Activated CD4-positive, alpha-beta T cell treated with anti-CD3 and anti-CD28 coated beads for 36 hours (primary cell): ENCODE measurements around the gene ARGLU1. TPM values are rescaled to one million over a fixed set of nuclear protein-coding genes. Genes with fewer than 3 reads are reported as not detected.

Source experiments
- ATAC-seq: fragments of 200-7000 bp; cut with Tn5 transposase; one replicate; pipeline ENCODE4 v1.10.0; 2021; ENCODE audit warnings: mild to moderate bottlenecking, moderate library complexity
- CTCF ChIA-PET: fragments of 350-600 bp; sonication (Branson Sonifier 250); formaldehyde crosslinking; loops from one replicate; lab custom pipeline; 2021; ENCODE audit warnings: antibody characterized with exemption; lab: Charles Lee
- POLR2A ChIA-PET: fragments of 350-600 bp; sonication (Branson Sonifier 250); formaldehyde crosslinking; loops from one replicate; lab custom pipeline; 2021; ENCODE audit warnings: antibody characterized with exemption, inconsistent platforms; lab: Charles Lee
- DNase-seq: peaks from one replicate; pipeline ENCODE4 v3.0.0-alpha.2; 2020
- H3K27ac Mint-ChIP-seq: one replicate; pipeline ENCODE4 v1.8.0; 2021; ENCODE audit warnings: mixed read lengths
- H3K27me3 Mint-ChIP-seq: one replicate; pipeline ENCODE4 v1.8.0; 2021; ENCODE audit warnings: mixed read lengths
- H3K36me3 Mint-ChIP-seq: one replicate; pipeline ENCODE4 v1.8.0; 2021; ENCODE audit warnings: low read depth, mixed read lengths
- H3K4me1 Mint-ChIP-seq: one replicate; pipeline ENCODE4 v1.8.0; 2021; ENCODE audit warnings: mixed read lengths
- H3K4me3 Mint-ChIP-seq: one replicate; pipeline ENCODE4 v1.8.0; 2021; ENCODE audit warnings: mild to moderate bottlenecking, moderate library complexity, mixed read lengths
- H3K9me3 Mint-ChIP-seq: one replicate; pipeline ENCODE4 v1.8.0; 2021; ENCODE audit warnings: low read depth, mixed read lengths
- intact Hi-C, 2 experiments: fragments of 100-400 bp; cut with DNase I in 1 of 2; cut with micrococcal nuclease in 1 of 2; formaldehyde crosslinking; loops; one replicate each; pipeline versions ENCODE4 v1.14.2 to v1.15.1; 2022 to 2024; cut with DNase I, micrococcal nuclease
- total RNA-seq, 2 experiments: library from RNA; stranded (reverse); gene quantifications; one replicate each; pipeline ENCODE4 v1.2.3, GENCODE V29; 2021

ARGLU1 gene
- total RNA-seq, 2 experiments from 2014 or later = 68.8 to 94.2 TPM

DNA sequence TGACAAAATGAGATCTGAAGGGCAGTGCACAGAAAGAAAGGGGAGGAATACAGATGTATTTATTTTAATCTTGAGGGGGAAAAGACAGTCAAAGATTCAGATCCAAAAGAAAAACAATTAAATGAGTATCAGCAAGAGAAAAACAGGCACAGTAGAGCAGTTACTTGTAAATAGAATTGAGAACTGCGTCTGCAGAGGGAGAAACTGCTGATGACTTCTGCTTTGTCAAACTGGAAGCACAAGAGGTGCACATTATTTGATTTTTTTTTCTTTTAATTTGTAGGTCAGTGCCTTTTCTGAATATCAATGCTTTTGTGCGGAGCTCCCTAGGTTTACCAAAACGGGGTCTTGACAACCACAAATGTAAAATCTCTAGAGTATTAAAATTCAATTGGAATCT, 69.8 kb downstream of the ARGLU1 start:
- Mint-ChIP-seq H3K36me3 (no peaks in the 10 kb centered on the region), H3K27me3 (peaks cover 51% of the 10 kb centered on the region), H3K4me1 (peaks cover 14% of the 10 kb centered on the region), H3K4me3 (no peak overlapping the region), H3K9me3 (no peaks in the 10 kb centered on the region), H3K27ac (no peak overlapping the region)
- ChIA-PET CTCF (no interaction called here), POLR2A (no interaction called here)
- no peak for ATAC-seq
- DNase-seq = no peak
- intact Hi-C loops = no loop called here

DNA sequence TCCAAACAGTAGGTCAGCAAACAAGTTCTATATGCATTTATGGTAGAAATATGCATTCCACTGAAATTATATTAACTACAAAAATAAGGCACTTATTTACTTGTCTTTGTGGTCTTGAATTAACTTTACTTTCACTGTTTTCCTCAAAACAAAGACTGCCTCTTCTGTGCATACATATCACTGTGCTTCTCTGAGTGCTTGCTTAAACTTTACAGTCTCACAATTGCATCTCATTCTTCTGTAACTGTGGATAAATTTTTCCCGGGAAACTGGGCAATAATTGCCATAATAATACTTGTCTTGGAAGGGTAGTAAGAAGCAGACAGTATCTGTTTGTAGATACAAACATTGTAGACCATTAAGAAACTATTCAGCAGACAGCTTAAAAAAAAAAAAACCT, 70.9 kb downstream of the ARGLU1 start:
- no peak for ATAC-seq
- peaks cover 54% of the 10 kb centered on the region for H3K27me3 Mint-ChIP-seq
- H3K36me3 Mint-ChIP-seq = no peaks in the 10 kb centered on the region
- no peak for DNase-seq
- no peaks in the 10 kb centered on the region for H3K9me3 Mint-ChIP-seq
- no peak overlapping the region for H3K4me3 Mint-ChIP-seq
- intact Hi-C loops = no loop called here
- POLR2A ChIA-PET = no interaction called here
- H3K27ac Mint-ChIP-seq = no peak overlapping the region
- H3K4me1 Mint-ChIP-seq = peaks cover 18% of the 10 kb centered on the region
- CTCF ChIA-PET = no interaction called here

DNA sequence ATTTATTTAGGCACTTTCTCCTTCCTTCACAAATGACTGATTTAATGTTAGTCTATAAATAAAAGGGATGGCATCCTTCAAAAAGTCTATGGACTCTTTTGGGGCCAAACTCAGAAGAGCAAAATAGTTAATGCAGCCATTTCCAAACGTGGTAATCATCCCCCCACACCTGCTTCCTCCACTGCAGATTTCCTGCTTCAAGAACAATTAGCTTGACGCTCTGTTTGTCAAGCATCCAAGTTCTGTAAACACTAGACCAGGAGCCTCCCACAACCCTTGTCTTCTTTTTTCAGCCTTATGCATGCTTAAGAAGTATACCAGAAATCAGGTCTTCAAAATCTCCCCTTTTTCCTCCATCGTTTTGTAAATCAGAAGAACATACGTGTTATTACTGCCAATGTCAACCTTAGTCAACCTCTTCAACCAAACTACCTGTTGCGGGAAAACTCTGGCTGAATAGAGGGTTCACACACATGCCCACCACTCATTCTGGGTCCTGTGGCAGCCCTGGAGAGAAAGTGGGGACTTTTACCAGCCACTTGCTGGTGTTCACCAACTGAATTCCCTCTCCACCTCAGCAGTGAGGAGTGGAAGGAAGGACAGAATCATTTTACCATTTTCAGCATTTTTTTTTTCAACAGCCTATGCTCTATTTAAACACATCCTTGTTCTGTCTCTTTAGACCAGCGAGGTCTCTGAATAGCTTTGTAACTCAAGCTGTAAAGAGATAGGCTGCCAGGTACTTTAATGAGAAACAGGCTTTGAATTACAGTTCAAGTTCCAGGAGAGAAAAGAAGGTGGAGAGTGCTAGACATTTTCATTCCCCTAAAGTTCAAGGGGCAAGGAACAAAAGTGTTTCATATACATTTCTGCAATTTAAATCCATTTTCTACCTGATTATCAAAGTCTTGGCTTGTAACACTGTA, 71.6 kb downstream of the ARGLU1 start:
- intact Hi-C loops = no loop called here
- ChIA-PET CTCF (no interaction called here), POLR2A (no interaction called here)
- no peak for DNase-seq
- no peak overlapping the region for H3K27ac Mint-ChIP-seq
- peaks cover 61% of the 10 kb centered on the region for H3K27me3 Mint-ChIP-seq
- H3K9me3 Mint-ChIP-seq = no peaks in the 10 kb centered on the region
- peaks cover 21% of the 10 kb centered on the region for H3K4me1 Mint-ChIP-seq
- H3K36me3 Mint-ChIP-seq = no peaks in the 10 kb centered on the region
- no peak overlapping the region for H3K4me3 Mint-ChIP-seq
- ATAC-seq = no peak

DNA sequence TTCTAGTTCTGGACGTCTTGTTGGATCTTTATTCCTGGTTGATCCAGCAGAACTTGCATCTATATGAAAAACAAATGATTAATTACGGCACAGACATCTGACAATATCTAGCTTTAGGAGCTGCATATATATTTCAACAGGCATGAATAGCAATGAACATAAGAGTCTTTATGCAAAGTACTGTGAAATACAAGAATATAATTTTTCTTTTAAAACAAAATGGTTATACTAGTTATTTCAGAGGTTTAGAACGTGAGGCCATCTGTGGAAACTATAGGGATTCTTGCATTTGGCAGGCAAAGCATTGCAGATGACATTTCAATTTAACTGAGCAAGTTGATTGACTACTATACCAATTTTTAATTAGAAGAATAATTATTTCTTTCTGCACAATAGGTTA, 73.0 kb downstream of the ARGLU1 start:
- CTCF ChIA-PET = interaction anchor here (0.9 kb wide), 1 partner anchor 41 kb away, joined by 3 read pairs; no protein-coding TSS in a partner anchor
- POLR2A ChIA-PET = no interaction called here

DNA sequence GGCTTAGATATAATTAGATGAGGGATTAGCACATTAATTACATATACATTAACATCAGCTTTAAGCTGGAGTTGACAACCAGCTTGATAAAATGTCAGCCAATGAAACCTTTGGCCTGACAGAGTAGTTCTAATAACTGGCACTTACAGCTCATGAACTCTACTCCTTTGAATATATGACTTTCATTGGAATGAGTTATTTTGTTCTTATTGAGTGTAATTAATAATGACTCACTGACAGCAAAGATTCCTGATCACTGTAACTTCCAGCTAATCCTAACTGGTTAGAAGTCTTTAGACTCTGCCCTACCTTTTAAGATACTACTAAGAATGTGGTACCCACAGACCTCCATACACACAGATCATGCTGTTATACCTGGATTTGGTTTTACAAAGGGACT, 73.4 kb downstream of the ARGLU1 start:
- POLR2A ChIA-PET = no interaction called here
- no peaks in the 10 kb centered on the region for H3K36me3 Mint-ChIP-seq
- H3K27me3 Mint-ChIP-seq = peaks cover 65% of the 10 kb centered on the region

More for the DNA sequence above, 73.0 kb downstream of the ARGLU1 start:
- no peaks in the 10 kb centered on the region for H3K9me3 Mint-ChIP-seq
- H3K27ac Mint-ChIP-seq = no peak overlapping the region
- peaks cover 28% of the 10 kb centered on the region for H3K4me1 Mint-ChIP-seq
- DNase-seq (no peak), ATAC-seq (no peak)
- H3K36me3 Mint-ChIP-seq = no peaks in the 10 kb centered on the region
- H3K4me3 Mint-ChIP-seq = no peak overlapping the region
- intact Hi-C loops = no loop called here
- H3K27me3 Mint-ChIP-seq = peaks cover 65% of the 10 kb centered on the region

DNA sequence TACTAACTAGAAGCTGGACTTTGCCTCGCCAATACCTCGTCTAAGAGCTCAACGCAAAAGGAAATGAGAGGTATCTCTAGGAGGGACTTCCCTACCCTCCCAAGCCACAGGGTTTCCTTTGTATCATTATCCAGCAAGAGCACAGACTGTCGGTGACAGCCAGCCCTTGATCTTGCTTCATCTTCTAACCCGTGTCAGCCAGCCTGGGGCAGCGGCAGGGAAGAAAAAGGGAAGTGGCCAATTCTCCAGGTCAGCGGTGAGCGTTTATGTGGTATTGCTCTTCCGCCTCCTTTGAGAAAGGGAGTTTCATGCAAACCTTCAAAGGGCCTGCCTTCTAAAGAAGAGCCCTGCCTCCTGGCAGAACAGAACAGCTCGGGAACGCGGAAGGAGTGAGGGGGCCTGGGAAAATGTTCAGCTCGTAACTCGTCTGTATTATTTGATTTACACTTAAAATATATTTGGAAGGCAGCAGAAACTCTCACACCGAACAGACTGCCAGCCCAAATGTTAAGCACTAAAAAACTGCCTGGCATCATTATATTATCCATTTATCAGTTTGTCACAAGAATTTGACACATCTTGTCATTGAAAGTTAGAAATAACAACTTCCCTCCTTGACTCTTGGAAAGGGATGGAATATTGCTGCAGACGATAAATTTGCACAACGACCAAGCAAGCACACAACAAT, 74.3 kb downstream of the ARGLU1 start:
- H3K36me3 Mint-ChIP-seq = no peaks in the 10 kb centered on the region
- POLR2A ChIA-PET = no interaction called here
- ATAC-seq (no peak), DNase-seq (no peak)
- H3K27ac Mint-ChIP-seq = no peak overlapping the region
- peaks cover 64% of the 10 kb centered on the region for H3K27me3 Mint-ChIP-seq
- H3K4me3 Mint-ChIP-seq = no peak overlapping the region
- peaks cover 26% of the 10 kb centered on the region for H3K4me1 Mint-ChIP-seq
- CTCF ChIA-PET = interaction anchor here (0.7 kb wide), 1 partner anchor 12 kb away, joined by 4 read pairs; no protein-coding TSS in a partner anchor
- H3K9me3 Mint-ChIP-seq = no peaks in the 10 kb centered on the region
- intact Hi-C loops = no loop called here

More for the DNA sequence above, 73.4 kb downstream of the ARGLU1 start:
- no peak overlapping the region for H3K27ac Mint-ChIP-seq
- H3K9me3 Mint-ChIP-seq = no peaks in the 10 kb centered on the region
- H3K4me1 Mint-ChIP-seq = peaks cover 26% of the 10 kb centered on the region
- CTCF ChIA-PET = interaction anchor here (0.9 kb wide), 1 partner anchor 42 kb away, joined by 3 read pairs; no protein-coding TSS in a partner anchor
- DNase-seq (no peak), ATAC-seq (no peak)
- intact Hi-C loops = no loop called here
- no peak overlapping the region for H3K4me3 Mint-ChIP-seq

DNA sequence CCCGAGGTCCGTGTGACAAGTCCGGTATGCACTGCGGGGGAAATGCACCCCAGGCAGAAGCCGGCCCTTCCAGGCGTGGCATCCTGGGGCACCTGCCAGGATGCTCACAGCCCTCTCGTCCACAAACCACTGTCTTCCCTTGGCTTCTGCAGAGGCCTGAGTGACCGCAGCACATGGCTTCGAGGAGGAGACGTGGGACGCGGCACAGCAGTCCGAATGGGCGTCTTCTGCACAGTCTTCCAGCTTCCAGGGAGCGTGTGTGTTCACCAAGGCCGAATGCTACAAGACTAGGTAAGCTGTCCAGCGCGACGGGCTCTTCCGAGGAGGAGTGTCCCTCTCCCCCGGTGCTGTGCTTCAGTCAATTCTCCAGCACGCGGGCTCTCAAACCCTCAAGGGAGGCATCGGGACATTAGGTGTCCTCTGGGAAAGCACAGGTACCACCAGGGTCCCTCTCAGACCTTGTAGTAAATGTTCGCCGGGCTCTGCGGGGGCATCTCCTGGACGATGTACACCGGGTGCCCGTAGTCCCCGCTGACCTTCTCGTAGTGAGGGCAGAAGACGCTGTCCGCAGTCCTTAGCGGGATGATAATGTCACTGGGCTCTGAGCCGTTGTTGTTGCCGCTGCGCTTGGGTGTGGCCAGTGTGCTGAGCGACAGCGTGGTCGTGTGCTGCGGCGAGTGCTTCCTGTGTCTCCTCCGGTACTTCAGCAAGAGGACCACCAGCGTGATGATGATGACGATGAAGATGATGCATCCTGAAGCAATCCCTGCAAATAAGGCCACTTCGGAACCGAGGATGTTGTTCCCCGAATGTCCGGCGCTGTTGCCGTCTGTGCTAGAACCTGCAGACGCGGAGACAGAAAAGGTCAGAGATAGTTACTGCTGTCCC, 75.1 kb downstream of the ARGLU1 start:
- Mint-ChIP-seq H3K9me3 (no peaks in the 10 kb centered on the region), H3K36me3 (no peaks in the 10 kb centered on the region), H3K27ac (no peak overlapping the region), H3K27me3 (peaks cover 58% of the 10 kb centered on the region), H3K4me1 (peaks cover 26% of the 10 kb centered on the region), H3K4me3 (no peak overlapping the region)
- no peak for ATAC-seq
- intact Hi-C loops = no loop called here
- ChIA-PET CTCF (interaction anchor here (0.7 kb wide), 1 partner anchor 13 kb away, joined by 4 read pairs; no protein-coding TSS in a partner anchor), POLR2A (no interaction called here)
- no peak for DNase-seq

DNA sequence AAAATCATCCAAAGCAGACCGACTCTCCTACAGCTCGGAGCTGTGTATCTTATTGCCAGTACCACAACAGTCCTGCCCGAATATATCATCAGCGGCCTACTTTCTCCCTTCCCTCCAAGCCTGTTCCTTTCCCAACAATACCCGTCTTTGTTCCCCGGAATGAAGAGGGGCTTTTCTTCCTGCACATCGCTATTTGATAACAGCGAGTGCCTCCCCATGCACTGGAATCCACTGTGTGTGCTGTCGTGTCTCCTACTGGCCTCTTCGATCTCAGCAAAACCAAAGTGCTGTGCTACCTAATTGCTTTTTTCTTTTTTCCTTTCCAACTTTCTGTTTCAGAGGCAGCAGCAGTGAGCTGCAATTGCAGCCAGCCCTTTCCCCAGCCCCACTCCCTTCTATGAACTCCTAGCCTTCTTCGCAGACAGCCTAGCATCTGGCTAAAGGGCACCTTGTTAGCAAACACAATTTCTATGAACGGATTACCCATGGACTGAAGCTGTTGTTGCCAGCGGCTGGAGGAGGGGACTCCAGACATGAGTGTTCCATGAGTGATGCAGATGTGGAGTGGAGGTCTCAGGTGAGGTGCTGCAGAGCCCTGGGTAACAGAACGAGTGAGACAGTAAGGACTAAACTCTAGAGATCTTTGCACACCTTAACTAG, 75.9 kb downstream of the ARGLU1 start:
- DNase-seq (no peak), ATAC-seq (no peak)
- Mint-ChIP-seq H3K27ac (no peak overlapping the region), H3K9me3 (no peaks in the 10 kb centered on the region), H3K36me3 (no peaks in the 10 kb centered on the region), H3K4me1 (peaks cover 26% of the 10 kb centered on the region), H3K27me3 (peaks cover 56% of the 10 kb centered on the region), H3K4me3 (no peak overlapping the region)
- POLR2A ChIA-PET = no interaction called here
- intact Hi-C loops = loop anchor here in 1 of 2 experiments (2.0 kb wide), 1 partner anchor 43 kb away; the partner anchor contains the start of gene EFNB2
- CTCF ChIA-PET = no interaction called here

Other genes with a start within 250 kb of the ARGLU1 start
- under 1 TPM; 0.05 to 0.14 TPM for gene EFNB2, start 32.5 kb downstream of the ARGLU1 start, total RNA-seq